HepG2 (cell line): ENCODE measurements around the gene C11orf24. TPM values are rescaled to one million over a fixed set of nuclear protein-coding genes. Genes with fewer than 3 reads are reported as not detected.

Experiments
- THYN1 ChIP-seq: sonication (generic); formaldehyde crosslinking; IDR thresholded peaks from 2 replicates; pipeline ENCODE4 v1.8.1; 2023; ENCODE audit warnings: low read depth, mild to moderate bottlenecking, moderate library complexity, missing genetic modification reagents, borderline replicate concordance
- ZBTB40 ChIP-seq, 2 experiments: fragments of 450-650 bp in 1 of 2; sonication (generic) in 1 of 2; formaldehyde crosslinking in 1 of 2; IDR thresholded peaks; 2 replicates each; pipeline versions ENCODE4 v1.6.1 to v1.8.0; 2016 to 2022; ENCODE audit warnings: antibody characterized with exemption in 1 of 2, mild to moderate bottlenecking in 1 of 2, missing genetic modification reagents in 1 of 2
- polyA plus RNA-seq, 8 experiments: library from polyadenylated mRNA; depleted of rRNA in 3 of 8; stranded (reverse) in 7 of 8; unstranded in 1 of 8; fragments of >200 nt; fragmentation: Illumina TruSeq in 4 of 8; extraction: Trizol in 4 of 8; gene quantifications; 2 replicates each; pipeline versions ENCODE4 v1.2.1 to v1.2.3, GENCODE V29; 2011 to 2016; ENCODE audit warnings: low read depth in 4 of 8, missing spikeins in 1 of 8, mixed read lengths in 1 of 8; ENCODE audit not compliant: insufficient read depth in 1 of 8
- total RNA-seq, 5 experiments: library from RNA; depleted of rRNA; stranded (reverse); fragments of >200 nt; fragmentation: Illumina TruSeq; extraction: Trizol; gene quantifications; 2 replicates each; pipeline ENCODE4 v1.2.3, GENCODE V29; 2016; ENCODE audit warnings: low read depth in 1 of 5

Gene C11orf24
- total and polyA plus RNA-seq, 2 of the 13 experiments (the other 11 are each of a cell fraction or from before 2014, with no cell fraction given), result 52.9 to 55.5 TPM

- TF ChIP-seq ZBTB40 (IDR thresholded peaks at IDR 0.05), result peak; percentile 30; the same call in 1 of the 2 replicates
- TF ChIP-seq ZBTB40 (CRISPR knock-in tag; IDR thresholded peaks at IDR 0.05), result peak; percentile 98
- TF ChIP-seq THYN1 (CRISPR knock-in tag), result no peak
Observed at GRCh38 chr11:68266936-68267880, 4.6 kb downstream of the C11orf24 start (continued).
